ENCODE measurements around the gene TBC1D4.
"Not testable (repeated sequence)": the region's sequence is repeated elsewhere in the genome, so short reads cannot be mapped to it uniquely, and the experiment has no call there.

Gene TBC1D4

GRCh38 chr13:75352641-75353327 lies 129.2 kb downstream of the TBC1D4 start:
- no peak for DNase-seq

DNA sequence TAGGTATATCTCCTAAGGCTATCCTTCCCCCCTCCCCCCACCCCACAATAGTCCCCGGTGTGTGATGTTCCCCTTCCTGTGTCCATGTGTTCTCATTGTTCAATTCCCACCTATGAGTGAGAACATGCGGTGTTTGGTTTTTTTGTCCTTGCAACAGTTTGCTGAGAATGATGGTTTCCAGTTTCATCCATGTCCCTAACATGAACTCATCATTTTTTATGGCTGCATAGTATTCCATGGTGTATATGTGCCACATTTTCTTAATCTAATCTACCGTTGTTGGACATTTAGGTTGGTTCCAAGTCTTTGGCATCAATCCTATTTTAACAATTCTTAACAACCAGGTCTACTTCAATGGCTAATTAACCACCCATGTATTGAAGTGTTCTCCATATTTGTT lies 130.4 kb downstream of the TBC1D4 start:
- DNase-seq: not testable (repeated sequence)

GRCh38 chr13:75347925-75348324 lies 134.0 kb downstream of the TBC1D4 start:
- DNase-seq: no peak

DNA sequence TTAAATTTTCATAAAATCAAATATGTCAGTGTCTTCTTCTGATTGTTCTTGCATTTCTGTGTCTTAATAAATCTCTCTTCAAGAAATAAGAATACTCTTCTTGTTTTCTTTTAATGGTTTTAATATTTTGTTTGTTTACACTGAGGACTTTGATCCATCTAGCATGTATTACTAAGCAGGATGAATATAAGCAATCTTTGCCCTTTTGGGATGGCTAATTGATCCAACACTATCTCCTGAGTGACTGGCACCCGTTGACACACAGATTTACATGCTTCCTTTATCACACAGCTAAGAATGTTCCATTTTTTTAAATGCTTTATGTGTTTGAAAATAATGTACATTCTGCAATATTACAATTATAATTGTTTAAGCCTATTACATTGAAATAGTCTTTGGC lies 134.5 kb downstream of the TBC1D4 start:
- no peak for DNase-seq

- DNase-seq: no peak
Measured at GRCh38 chr13:75345193-75345592, 136.8 kb downstream of the TBC1D4 start.

- DNase-seq: no peak
Measured at GRCh38 chr13:75341028-75341427, 140.9 kb downstream of the TBC1D4 start.

GRCh38 chr13:75339635-75340374 lies 142.2 kb downstream of the TBC1D4 start:
- DNase-seq: no peak

DNA sequence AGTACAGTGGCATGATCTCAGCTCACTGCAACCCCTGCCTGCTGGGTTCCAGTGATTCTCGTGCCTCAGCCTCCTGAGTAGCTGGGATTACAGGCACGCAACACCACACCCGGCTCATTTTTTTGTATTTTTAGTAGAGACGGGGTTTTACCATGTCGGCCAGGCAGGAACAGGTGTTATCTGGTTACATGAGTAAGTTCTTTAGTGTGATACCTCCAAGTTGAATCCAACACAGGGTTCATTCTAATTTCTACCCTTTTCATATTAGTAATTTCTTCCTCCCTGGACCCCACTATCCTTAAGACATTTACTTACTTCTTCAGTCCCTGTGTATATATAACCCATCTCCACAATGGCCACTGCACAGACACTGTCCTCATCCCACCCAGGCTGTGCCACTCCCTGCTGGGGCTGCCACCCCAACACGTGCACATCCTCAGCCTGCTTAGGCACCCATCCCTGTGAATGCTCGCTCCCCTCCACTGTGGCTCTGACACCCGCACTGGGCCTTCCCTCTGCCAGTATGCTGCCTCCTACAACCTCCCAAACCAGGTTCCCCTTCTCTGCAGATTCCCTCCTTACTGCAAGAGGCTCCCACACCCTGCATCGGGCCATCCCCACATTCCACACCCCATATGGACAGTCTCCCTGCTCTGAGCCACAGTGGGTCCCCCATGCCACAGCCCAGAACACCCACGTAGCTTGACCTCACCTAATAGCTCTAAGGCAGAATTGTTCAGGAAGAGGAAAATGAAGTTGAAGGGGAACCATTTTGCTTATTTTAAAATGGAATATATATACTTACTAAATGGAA lies 147.1 kb downstream of the TBC1D4 start:
- no peak for DNase-seq

GRCh38 chr13:75333103-75333502 lies 148.9 kb downstream of the TBC1D4 start:
- DNase-seq: no peak

- no peak for DNase-seq
Measured at GRCh38 chr13:75331792-75332349, 150.1 kb downstream of the TBC1D4 start.

GRCh38 chr13:75330770-75331169 lies 151.2 kb downstream of the TBC1D4 start:
- DNase-seq: no peak

DNA sequence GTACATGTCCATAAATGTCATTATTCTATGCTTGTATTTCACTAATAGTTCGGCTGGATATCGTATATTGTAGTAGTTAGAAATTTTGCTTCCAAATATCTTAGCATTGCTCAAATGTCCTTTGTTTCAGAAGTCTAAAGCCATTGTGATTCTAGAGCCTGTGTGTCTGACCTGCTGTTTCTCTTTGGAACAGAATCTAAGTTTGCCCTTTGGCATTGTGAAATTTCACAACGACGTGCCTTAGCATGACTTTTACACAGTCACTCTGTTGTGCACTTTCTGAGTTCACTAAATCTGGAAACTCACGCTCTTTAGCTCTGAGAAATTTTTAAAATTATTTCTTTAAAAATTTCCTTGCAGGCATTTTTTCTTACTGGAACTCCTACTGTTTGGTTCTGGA lies 152.2 kb downstream of the TBC1D4 start:
- DNase-seq: no peak

DNA sequence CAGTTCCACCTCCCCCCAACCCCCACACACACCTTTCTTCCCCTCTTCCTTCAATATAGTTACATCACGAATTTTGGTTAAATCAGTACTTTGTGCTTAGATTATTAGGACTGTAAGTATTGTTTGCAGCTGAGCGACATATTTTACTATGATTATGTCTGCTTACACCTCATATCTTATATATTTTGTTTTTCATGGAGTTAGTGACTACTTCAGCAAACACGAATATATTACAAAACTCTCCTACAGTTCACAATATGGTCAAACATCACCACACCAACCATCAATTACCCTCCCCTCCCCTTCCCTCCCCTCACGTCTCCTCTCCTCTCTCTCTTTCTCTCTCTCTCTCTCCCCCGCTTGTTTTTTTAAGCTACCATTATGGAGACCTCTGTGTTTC lies 152.9 kb downstream of the TBC1D4 start:
- DNase-seq: no peak

DNA sequence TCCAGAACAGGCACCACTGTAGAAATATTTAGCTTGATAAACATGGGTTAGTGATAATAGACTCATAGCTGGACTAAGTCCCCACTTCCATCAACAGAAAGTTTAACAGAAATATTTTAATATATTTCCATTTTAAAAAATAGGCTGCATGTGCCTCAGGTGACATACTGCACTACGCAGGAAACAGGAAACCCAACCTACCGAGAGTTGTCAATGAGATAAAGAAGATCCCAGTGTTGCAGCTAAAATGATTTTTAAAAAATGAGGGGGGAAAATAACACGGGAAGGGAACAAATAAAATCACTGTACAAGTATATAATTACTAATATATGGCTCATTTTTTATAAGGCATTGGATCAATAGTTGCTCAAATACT lies 154.8 kb downstream of the TBC1D4 start:
- DNase-seq: no peak

- DNase-seq: no peak
Measured at GRCh38 chr13:75326173-75327134, 155.5 kb downstream of the TBC1D4 start.

- no peak for DNase-seq
Measured at GRCh38 chr13:75325711-75326110, 156.3 kb downstream of the TBC1D4 start.

DNA sequence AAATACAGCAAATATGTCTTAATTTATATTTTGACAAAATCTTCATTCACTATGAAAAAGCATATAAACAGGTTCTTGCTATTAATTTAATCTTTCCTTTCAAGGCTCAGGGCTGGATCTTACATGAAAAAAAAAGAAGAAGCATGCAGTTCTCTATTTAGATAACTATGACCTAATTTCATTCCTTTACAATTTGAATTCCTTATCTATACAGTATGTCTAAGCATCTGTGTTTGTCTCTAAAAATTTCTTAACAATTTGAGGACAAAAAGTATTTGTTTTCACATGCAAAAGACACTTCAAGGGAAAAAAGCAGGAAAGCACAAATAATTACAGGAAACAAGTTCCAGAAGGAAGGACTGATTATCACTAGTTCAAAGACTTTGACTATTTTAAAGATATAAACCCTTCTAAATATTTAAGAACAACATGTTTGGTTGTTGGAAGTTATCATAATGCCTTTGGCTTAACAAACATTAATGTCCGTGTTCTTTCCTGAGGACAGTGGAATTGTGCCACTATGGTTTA lies 157.5 kb downstream of the TBC1D4 start:
- no peak for DNase-seq

- no peak for DNase-seq
Measured at GRCh38 chr13:75321084-75321483, 160.9 kb downstream of the TBC1D4 start.

- no peak for DNase-seq
Measured at GRCh38 chr13:75319254-75319653, 162.7 kb downstream of the TBC1D4 start.

DNA sequence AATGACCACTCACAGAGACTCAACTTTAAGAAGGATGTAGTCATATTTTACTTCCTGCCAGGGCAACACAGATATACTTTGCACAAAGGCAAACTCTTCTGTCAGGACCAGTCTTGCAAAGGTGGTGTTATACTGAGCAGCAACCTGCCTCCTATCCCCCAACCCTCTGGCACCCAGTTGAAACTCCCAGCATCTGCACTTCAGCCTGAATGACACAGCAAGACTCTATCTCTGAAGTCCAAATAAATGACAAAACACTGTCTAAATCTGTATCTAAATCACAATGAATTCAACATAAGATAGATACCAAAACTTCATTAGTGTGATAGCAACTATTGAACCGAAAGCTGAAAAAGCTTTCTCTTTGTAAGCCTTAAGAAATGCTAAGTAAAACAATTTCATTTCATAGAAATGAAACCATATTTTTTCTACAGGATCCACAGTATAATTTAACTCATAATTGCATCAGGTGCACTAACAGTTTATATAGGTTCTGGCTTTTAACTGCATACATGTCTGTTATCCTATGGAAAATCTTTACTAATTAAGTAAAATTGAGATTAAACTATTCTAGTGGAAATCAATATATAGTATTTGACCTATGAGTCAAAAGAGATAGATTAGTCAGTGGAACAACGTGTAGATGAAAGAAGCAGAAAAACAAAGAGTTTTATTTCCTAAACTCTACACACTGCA lies 163.7 kb downstream of the TBC1D4 start:
- no peak for DNase-seq

GRCh38 chr13:75316427-75316826 lies 165.5 kb downstream of the TBC1D4 start:
- DNase-seq: no peak
